C4-2B (cell line): ENCODE measurements around the gene ZMPSTE24.

Experiments used
- CTCF ChIP-seq: fragments of 450-650 bp; conservative IDR thresholded peaks from 2 replicates; pipeline ENCODE4 v1.5.1; 2017; ENCODE audit warnings: mild to moderate bottlenecking
- ZFX ChIP-seq: fragments of 450-650 bp; IDR thresholded peaks from 2 replicates; pipeline ENCODE4 v1.6.1; 2017

DNA sequence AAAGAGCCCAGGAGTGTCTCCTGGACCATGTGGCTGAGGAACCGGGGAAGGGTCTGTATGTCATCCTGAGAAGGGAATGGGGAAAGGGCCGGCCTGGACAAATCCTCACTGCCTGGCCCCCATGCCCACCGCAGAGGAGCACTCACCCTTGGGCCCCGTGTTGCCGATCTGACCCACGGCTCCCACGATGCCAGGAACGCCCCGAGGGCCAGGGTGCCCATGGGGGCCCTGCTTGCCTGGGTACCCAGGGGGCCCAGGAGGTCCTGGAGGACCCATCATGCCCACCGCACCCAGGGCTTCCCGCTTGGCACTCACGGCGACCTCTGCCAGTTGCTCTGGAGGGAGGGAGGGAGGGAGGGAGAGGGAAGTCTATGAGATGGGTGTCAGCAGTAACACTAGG is 44.4 kb downstream of the ZMPSTE24 start:
- TF ChIP-seq CTCF (no peak), ZFX (no peak)
